Esophagus squamous epithelium (tissue), 4 donors: ENCODE results near the gene DCTN1.

ENCODE experiments used
- POLR2A ChIP-seq, 4 donors: fragments of 450-650 bp; IDR thresholded peaks; one replicate each; pipeline ENCODE4 v1.6.1; 2017; ENCODE audit warnings: antibody characterized with exemption in 4 of 4, mild to moderate bottlenecking in 4 of 4, moderate library complexity in 3 of 4
- TF ChIP-seq, protein P1 (sequence below), 6 experiments: fragments of 450-650 bp in 4 of 6; fragments of 200-600 bp in 2 of 6; sonication (generic) in 2 of 6; IDR thresholded peaks; one replicate each; pipeline ENCODE4 v1.5.1; 2016 to 2019; ENCODE audit warnings: antibody characterized with exemption in 6 of 6, mild to moderate bottlenecking in 4 of 6, moderate library complexity in 4 of 6

DNA sequence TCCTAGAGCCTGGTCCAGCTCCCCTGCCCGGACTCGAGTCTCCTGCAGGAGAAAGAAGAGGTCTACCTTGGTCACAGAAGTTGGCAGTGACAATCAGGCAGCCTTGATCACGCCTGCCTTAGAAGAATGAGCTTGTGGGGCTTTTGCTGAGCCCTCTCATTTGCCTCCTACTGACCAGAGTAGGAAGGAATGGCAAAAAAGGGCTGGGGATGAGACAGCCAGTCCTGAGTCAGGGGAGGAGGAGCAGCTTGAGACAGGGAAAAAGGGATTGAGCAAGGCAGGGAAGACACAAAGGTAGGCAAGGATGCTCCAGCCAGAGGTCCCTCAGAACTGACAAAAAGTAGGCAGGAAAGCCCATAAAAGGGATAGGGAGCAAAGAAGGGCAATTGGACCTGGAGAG is 47.4 kb upstream of the DCTN1 start:
- TF ChIP-seq, protein P1, sequence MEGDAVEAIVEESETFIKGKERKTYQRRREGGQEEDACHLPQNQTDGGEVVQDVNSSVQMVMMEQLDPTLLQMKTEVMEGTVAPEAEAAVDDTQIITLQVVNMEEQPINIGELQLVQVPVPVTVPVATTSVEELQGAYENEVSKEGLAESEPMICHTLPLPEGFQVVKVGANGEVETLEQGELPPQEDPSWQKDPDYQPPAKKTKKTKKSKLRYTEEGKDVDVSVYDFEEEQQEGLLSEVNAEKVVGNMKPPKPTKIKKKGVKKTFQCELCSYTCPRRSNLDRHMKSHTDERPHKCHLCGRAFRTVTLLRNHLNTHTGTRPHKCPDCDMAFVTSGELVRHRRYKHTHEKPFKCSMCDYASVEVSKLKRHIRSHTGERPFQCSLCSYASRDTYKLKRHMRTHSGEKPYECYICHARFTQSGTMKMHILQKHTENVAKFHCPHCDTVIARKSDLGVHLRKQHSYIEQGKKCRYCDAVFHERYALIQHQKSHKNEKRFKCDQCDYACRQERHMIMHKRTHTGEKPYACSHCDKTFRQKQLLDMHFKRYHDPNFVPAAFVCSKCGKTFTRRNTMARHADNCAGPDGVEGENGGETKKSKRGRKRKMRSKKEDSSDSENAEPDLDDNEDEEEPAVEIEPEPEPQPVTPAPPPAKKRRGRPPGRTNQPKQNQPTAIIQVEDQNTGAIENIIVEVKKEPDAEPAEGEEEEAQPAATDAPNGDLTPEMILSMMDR (IDR thresholded peaks at IDR 0.05) = no peak
- no peak for TF ChIP-seq POLR2A (IDR thresholded peaks at IDR 0.05)
